Pancreas (tissue), 10 donors: ENCODE results near the gene MPPED1. TPM values are rescaled to one million over a fixed set of nuclear protein-coding genes. Genes with fewer than 3 reads are reported as not detected.

ENCODE experiments used
- ATAC-seq, 4 donors: fragments of 200-7000 bp; cut with Tn5 transposase; one replicate each; pipeline versions ENCODE4 v1.8.0 to v1.9.1; 2020; ENCODE audit warnings: mild to moderate bottlenecking in 4 of 4, moderate library complexity in 4 of 4
- DNase-seq, 6 donors: peaks; one replicate each; pipeline ENCODE4 v3.0.0-alpha.2; 2020
- FAIRE-seq: peaks from 2 replicates; lab custom pipeline; 2012; peaks lifted over from hg19 to GRCh38; lab: Jason Lieb, UNC
- H3K27ac ChIP-seq, 4 donors: fragments of 200-600 bp; sonication (generic); 1 replicate in 3 of 4; 2 replicates in 1 of 4; pipeline versions ENCODE4 v1.5.0 to v1.8.0; 2020
- H3K27me3 ChIP-seq, 4 donors: fragments of 200-600 bp; one replicate each; pipeline ENCODE4 v1.8.0; 2021
- H3K36me3 ChIP-seq, 3 donors: fragments of 200-600 bp; sonication (generic) in 1 of 3; one replicate each; pipeline versions ENCODE4 v1.5.0 to v1.8.0; 2020 to 2021
- H3K4me1 ChIP-seq, 3 donors: fragments of 200-600 bp; one replicate each; pipeline ENCODE4 v1.8.0; 2021
- H3K4me3 ChIP-seq, 4 donors: fragments of 200-600 bp; sonication (generic) in 2 of 4; one replicate each; pipeline versions ENCODE4 v1.5.0 to v1.8.0; 2020 to 2021
- H3K9me3 ChIP-seq, 4 donors: fragments of 200-600 bp; one replicate each; pipeline ENCODE4 v1.8.0; 2021
- CTCF ChIP-seq, 4 donors: fragments of 200-600 bp; sonication (generic) in 3 of 4; IDR thresholded peaks; one replicate each; pipeline versions ENCODE4 v1.5.0 to v1.8.0; 2021; ENCODE audit warnings: antibody characterized with exemption in 4 of 4
- WGBS, 2 donors: extraction: QIAGEN DNeasy Blood & Tissue Kit; methylation state at CpG; one replicate each; pipeline ENCODE4 v1.1.7; 2013; 5-methylcytosine and 5-hydroxymethylcytosine counted together
- intact Hi-C, 3 donors: fragments of 100-400 bp; cut with DNase I; formaldehyde crosslinking; loops; one replicate each; pipeline versions ENCODE4 v1.11.1 to v1.14.2; 2022
- polyA plus RNA-seq, 2 donors: library from polyadenylated mRNA; stranded (reverse); fragments of 200-250 nt; gene quantifications; one replicate each; pipeline ENCODE4 v1.2.3, GENCODE V29; 2013
- total RNA-seq, 6 donors: library from RNA; stranded (reverse); fragmentation: NEBNext Ultra II Directional in 4 of 6; extraction: Animal tissue kit (Norgen Biotek cat#: 25700) in 4 of 6; gene quantifications; one replicate each; pipeline versions ENCODE4 v1.2.1 to v1.2.4, GENCODE V29; 2021 to 2023
- donor health status: healthy with polysubstance abuse.
- donor health status: DM: no; HTN: no; CAD: no; lungs with moderate emphysema.
- donor health status: DM: no; HTN: no; CAD: no.
- donor health status: control.
- donor health status: control.
- donor health status: Bipolar disorder and iron deficiency.
- donor health status: DM: yes; HTN: yes; CAD: no.
- donor health status: DM: no; HTN: no; CAD: no.
- donor health status: DM: no; HTN: no; CAD: no.
- donor health status: DM: yes; HTN: yes; CAD: no.

The MPPED1 gene
- total and polyA plus RNA-seq, 8 donors = 0.05 TPM; not detected in 7

DNA sequence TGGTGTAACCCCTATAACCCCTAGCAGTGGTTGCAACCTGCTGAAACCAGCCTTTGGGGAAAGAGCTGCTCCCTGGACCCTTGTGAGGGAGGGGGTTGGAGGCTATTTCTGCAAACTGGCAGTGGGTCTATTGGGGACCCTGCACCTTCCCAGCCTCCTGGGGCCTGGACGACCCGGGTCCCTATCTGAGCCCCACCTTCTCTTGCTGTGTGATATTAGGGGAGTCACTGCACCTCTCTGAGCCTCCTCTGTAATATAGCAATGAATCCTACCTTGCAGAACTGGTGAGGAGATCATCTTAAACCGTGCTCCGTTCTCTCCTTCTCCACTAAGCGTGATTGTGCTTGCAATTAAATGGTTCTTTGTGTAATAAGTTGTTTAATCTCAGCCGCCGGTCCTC lies 24.0 kb upstream of the MPPED1 start:
- Histone ChIP-seq H3K27me3 (peaks cover 0 to 4% (median 0%) of the 10 kb centered on the region in 4 donors), H3K4me3 (no peak overlapping the region), H3K9me3 (no peaks in the 10 kb centered on the region), H3K27ac (no peak overlapping the region), H3K4me1 (no peaks in the 10 kb centered on the region), H3K36me3 (no peaks in the 10 kb centered on the region)
- TF ChIP-seq CTCF (IDR thresholded peaks at IDR 0.05) = no peak
- intact Hi-C loops = loop anchor here (5.0 to 10.0 kb wide), 4 partner anchors 113 to 439 kb away; no protein-coding TSS in a partner anchor
- FAIRE-seq = no peak
- DNase-seq = no peak
- ATAC-seq = no peak
- 36 to 43% methylated on average over 7 of the region's 7 CpGs for WGBS, 2 donors

DNA sequence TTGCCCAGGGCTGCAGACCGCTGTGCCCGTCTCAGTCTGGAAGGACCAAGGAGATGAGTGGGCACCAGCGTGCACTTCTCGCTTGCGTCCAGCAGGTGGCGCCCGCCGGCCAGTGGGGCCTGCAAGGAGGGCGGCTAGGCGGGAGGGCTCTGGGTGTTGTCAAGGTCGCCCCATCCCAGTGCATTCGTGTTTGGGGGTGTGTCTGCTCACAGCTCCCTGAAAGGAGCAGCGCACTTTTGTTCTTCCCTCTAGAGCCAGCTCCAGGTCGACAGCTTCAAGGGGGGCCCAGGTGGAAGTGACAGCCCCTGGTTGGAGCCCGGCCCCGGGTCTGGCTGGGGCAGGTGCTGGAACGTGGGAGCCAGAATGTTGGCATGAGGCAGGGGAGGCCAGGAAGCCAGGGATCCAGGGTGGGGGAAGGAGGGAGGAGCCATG lies 23.4 kb upstream of the MPPED1 start:
- Histone ChIP-seq H3K27ac (no peak overlapping the region), H3K27me3 (peaks cover 0 to 4% (median 0%) of the 10 kb centered on the region in 4 donors), H3K4me1 (no peaks in the 10 kb centered on the region), H3K9me3 (no peaks in the 10 kb centered on the region), H3K36me3 (no peaks in the 10 kb centered on the region), H3K4me3 (no peak overlapping the region)
- TF ChIP-seq CTCF (IDR thresholded peaks at IDR 0.05) = peak; percentile 96 to 99 (median 96)
- 4% methylated on average over 17 of the region's 17 CpGs for WGBS, 2 donors
- DNase-seq (peak; percentile 52 to 95 (median 78)), FAIRE-seq (no peak), ATAC-seq (peak; percentile 68 to 88 (median 86))
- intact Hi-C loops = loop anchor here (5.0 to 10.0 kb wide), 4 partner anchors 114 to 439 kb away; no protein-coding TSS in a partner anchor

DNA sequence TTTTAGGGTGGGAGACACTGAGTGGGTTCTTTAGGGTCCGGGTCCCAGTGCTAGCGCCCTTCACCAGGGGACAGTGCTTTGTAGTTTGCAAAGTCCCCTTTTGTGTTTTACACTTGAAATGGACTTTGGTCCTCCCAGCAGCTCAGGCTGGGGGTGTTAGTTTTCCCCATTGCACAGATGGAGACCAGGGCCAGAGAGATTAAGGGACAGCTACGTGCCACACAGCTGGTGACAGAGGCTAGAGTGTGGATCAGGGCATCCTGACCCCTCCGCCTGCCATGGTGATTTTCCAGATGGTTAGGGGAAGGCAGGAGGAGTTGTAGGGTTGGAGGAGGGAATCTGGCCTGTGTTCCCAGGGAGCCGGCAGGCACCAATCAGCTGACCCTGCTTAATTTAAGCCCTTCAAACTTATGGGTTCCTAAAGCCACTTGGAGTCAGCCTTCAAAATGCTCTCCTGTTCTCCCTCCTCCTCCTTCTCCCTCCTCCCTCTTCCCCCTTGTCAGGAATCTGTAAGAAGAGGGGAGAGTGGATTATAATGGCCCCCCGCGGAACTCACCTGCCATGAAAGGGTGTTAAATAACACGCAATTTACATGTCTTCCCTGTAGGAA lies 22.5 kb upstream of the MPPED1 start:
- DNase-seq = peak in 1 of 6 donors; percentile 28
- no peak for ATAC-seq
- intact Hi-C loops = loop anchor here (5.0 to 10.0 kb wide), 4 partner anchors 115 to 438 kb away; no protein-coding TSS in a partner anchor
- Histone ChIP-seq H3K27ac (no peak overlapping the region), H3K36me3 (no peaks in the 10 kb centered on the region), H3K27me3 (peaks cover 0 to 4% (median 0%) of the 10 kb centered on the region in 4 donors), H3K9me3 (no peaks in the 10 kb centered on the region), H3K4me3 (no peak overlapping the region), H3K4me1 (no peaks in the 10 kb centered on the region)
- no peak for FAIRE-seq
- 75 to 86% methylated on average over 8 of the region's 8 CpGs for WGBS, 2 donors
- no peak for TF ChIP-seq CTCF (IDR thresholded peaks at IDR 0.05)

GRCh38 chr22:43390166-43390565 lies 21.6 kb upstream of the MPPED1 start:
- ATAC-seq (no peak), DNase-seq (no peak), FAIRE-seq (no peak)
- H3K27ac ChIP-seq = no peak overlapping the region
- no peaks in the 10 kb centered on the region for H3K4me1 ChIP-seq
- intact Hi-C loops = loop anchor here in 1 of 3 donors (10.0 kb wide), 1 partner anchor 455 kb away; no protein-coding TSS in a partner anchor
- peaks cover 0 to 4% (median 0%) of the 10 kb centered on the region in 4 donors for H3K27me3 ChIP-seq
- no peaks in the 10 kb centered on the region for H3K9me3 ChIP-seq
- H3K4me3 ChIP-seq = no peak overlapping the region
- no peak for TF ChIP-seq CTCF (IDR thresholded peaks at IDR 0.05)
- 78 to 91% methylated on average over 3 of the region's 3 CpGs for WGBS, 2 donors
- H3K36me3 ChIP-seq = no peaks in the 10 kb centered on the region

DNA sequence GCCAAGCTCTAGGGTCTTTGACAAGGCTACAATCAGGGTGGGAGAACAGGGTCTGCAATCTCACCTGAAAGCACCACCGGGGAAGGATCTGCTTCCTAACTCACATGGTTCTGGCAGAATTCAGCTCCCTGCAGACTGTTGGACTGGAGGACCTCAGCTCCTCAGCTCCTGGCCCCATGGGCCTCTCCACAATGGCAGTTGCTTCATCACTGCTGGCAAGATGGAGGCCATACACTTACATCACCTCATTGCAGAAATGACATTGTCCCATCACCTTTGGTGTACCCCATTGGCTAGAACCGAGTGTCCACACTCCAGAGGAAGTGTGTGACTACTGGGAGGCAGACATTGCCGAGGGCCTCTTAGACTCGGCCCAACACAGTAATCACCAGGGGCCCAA lies 20.9 kb upstream of the MPPED1 start:
- intact Hi-C loops = loop anchor here in 1 of 3 donors (10.0 kb wide), 1 partner anchor 454 kb away; no protein-coding TSS in a partner anchor
- ATAC-seq (no peak), FAIRE-seq (no peak), DNase-seq (peak in 1 of 6 donors; percentile 9)
- Histone ChIP-seq H3K9me3 (no peaks in the 10 kb centered on the region), H3K4me1 (no peaks in the 10 kb centered on the region), H3K4me3 (no peak overlapping the region), H3K27ac (no peak overlapping the region), H3K27me3 (peaks cover 0 to 4% (median 0%) of the 10 kb centered on the region in 4 donors), H3K36me3 (no peaks in the 10 kb centered on the region)
- TF ChIP-seq CTCF (IDR thresholded peaks at IDR 0.05) = no peak
- WGBS, 2 donors = 61 to 77% methylated on average over 4 of the region's 4 CpGs
